Left kidney (tissue), 2 donors: ENCODE results near the gene CYP39A1. TPM values are rescaled to one million over a fixed set of nuclear protein-coding genes. Genes with fewer than 3 reads are reported as not detected.

Source experiments
- DNase-seq: peaks from one replicate; pipeline ENCODE4 v3.0.0-alpha.2; 2013
- polyA plus RNA-seq: library from polyadenylated mRNA; unstranded; fragments of 120-200 nt; gene quantifications from one replicate; pipeline ENCODE4 v1.2.1, GENCODE V29; 2013; ENCODE audit not compliant: insufficient read length

CYP39A1 gene
- polyA plus RNA-seq, 1 donor = 6.8 TPM

- no peak for DNase-seq
Measured at GRCh38 chr6:46590765-46591164, 61.9 kb downstream of the CYP39A1 start.

GRCh38 chr6:46586906-46587305, 65.7 kb downstream of the CYP39A1 start:
- DNase-seq = no peak

GRCh38 chr6:46584586-46584985, 68.0 kb downstream of the CYP39A1 start:
- DNase-seq = no peak

- DNase-seq = no peak
Measured at GRCh38 chr6:46583721-46584120, 68.9 kb downstream of the CYP39A1 start.

- DNase-seq = peak; percentile 14
Measured at GRCh38 chr6:46583081-46583480, 69.5 kb downstream of the CYP39A1 start.

GRCh38 chr6:46581459-46582177, 71.0 kb downstream of the CYP39A1 start:
- DNase-seq = no peak

- no peak for DNase-seq
Measured at GRCh38 chr6:46575530-46575929, 77.1 kb downstream of the CYP39A1 start.

- no peak for DNase-seq
Measured at GRCh38 chr6:46573140-46573539, 79.5 kb downstream of the CYP39A1 start.

- no peak for DNase-seq
Measured at GRCh38 chr6:46565531-46565930, 87.1 kb downstream of the CYP39A1 start.

GRCh38 chr6:46563924-46564323, 88.7 kb downstream of the CYP39A1 start:
- DNase-seq = no peak

- no peak for DNase-seq
Measured at GRCh38 chr6:46556053-46556452, 96.6 kb downstream of the CYP39A1 start.

GRCh38 chr6:46555129-46555528, 97.5 kb downstream of the CYP39A1 start:
- DNase-seq = no peak

- no peak for DNase-seq
Measured at GRCh38 chr6:46549155-46549554, 103.5 kb downstream of the CYP39A1 start.

GRCh38 chr6:46541556-46541955, 111.1 kb downstream of the CYP39A1 start:
- DNase-seq = no peak

- peak; percentile 46 for DNase-seq
Measured at GRCh38 chr6:46539866-46540265, 112.8 kb downstream of the CYP39A1 start.

GRCh38 chr6:46538800-46539480, 113.7 kb downstream of the CYP39A1 start:
- peak; percentile 37 for DNase-seq

GRCh38 chr6:46530896-46531295, 121.7 kb downstream of the CYP39A1 start:
- DNase-seq = no peak

- no peak for DNase-seq
Measured at GRCh38 chr6:46528961-46529750, 123.5 kb downstream of the CYP39A1 start.

- DNase-seq = no peak
Measured at GRCh38 chr6:46526607-46527006, 126.0 kb downstream of the CYP39A1 start.

GRCh38 chr6:46525583-46525982, 127.0 kb downstream of the CYP39A1 start:
- DNase-seq = no peak

GRCh38 chr6:46521464-46521971, 131.1 kb downstream of the CYP39A1 start:
- DNase-seq = no peak

GRCh38 chr6:46517202-46517601, 135.4 kb downstream of the CYP39A1 start:
- no peak for DNase-seq

GRCh38 chr6:46513533-46513932, 139.1 kb downstream of the CYP39A1 start:
- no peak for DNase-seq
